DOHH2 (cell line): ENCODE data around the gene LRRFIP2.

Source experiments
- CTCF ChIP-seq: fragments of 200-600 bp; sonication (generic); IDR thresholded peaks from one replicate; pipeline ENCODE4 v1.5.1; 2014; ENCODE audit warnings: antibody characterized with exemption, mild to moderate bottlenecking, low read depth, low read length; ENCODE audit not compliant: poor library complexity, severe bottlenecking
- EZH2phosphoT487 ChIP-seq: fragments of 200-600 bp; sonication (generic); IDR thresholded peaks from 2 replicates; pipeline ENCODE4 v1.6.1; 2017; ENCODE audit warnings: borderline replicate concordance, mild to moderate bottlenecking, antibody characterized with exemption, low read length, moderate library complexity, mixed read lengths

- TF ChIP-seq CTCF (no peak), EZH2phosphoT487 (no peak)
Measured at GRCh38 chr3:37099469-37099868, 74.9 kb downstream of the LRRFIP2 start.
